ENCODE data around the gene PERM1. TPM values are rescaled to one million over a fixed set of nuclear protein-coding genes. Genes with fewer than 3 reads are reported as not detected.

Gene PERM1
- polyA plus RNA-seq, 1 donor (not counting 4 experiments of a cell fraction or from before 2014, with no cell fraction given), result not detected

DNA sequence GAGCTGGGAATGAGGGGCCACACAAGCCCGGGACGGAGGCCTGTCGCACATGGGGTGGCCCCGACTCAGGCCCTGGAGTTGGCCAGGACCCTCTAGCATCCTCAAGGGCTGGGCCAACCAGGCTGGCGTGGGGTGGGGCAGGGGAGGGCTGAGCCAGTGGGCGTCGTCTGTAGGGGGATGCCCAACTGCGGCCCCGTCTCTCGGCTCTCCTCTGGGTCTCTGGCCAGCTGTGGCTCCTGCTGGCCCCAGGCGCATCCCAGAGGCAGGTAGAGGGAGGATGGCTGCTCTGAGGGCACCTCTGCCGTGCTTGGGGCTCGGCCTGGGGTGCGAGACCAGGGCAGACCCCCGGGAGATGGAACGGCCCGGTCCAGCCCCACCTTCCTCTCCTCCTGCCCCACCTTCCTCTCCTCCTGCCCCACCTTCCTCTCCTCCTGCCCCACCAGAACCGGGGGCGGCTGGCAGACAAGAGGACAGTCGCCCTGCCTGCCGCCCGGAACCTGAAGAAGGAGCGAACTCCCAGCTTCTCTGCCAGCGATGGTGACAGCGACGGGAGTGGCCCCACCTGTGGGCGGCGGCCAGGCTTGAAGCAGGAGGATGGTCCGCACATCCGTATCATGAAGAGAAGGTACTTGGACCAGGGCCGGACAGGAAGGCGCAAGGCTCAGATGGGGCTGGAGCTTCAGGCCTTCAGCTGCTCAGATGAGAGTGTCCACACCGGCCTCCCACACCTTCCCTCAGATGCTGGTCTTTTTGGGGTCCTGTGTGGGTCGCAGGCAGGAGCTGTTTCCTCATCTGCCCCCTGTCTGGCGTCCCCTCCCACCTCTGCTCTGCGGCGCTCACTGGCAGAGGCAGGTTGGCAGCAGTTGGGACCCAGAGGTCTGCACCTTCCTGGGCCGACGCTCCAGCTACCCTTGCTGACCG is 51.9 kb downstream of the PERM1 start:
- TF ChIP-seq CTCF (optimal IDR thresholded peaks at IDR 0.05 in 1 of 3, IDR thresholded peaks at IDR 0.05 in 1 of 3, conservative IDR thresholded peaks at IDR 0.05 in 1 of 3; ENCODE audit: extremely low read depth in 1 of 3, insufficient read depth in 2 of 3, low read length in 3 of 3) (no peak), EZH2 (IDR thresholded peaks at IDR 0.05; ENCODE audit: low read length) (peak; percentile 72)
- no peak for DNase-seq (ENCODE audit: low read depth, low spot score)
- no peak overlapping the region for H3K4me2 ChIP-seq (ENCODE audit: control insufficient read depth, extremely low read depth, insufficient read depth, low read depth, low read length)
- dilution Hi-C loops (cut with MboI; ENCODE audit: extremely low pct_ligation_motif_present, low sequenced_read_pairs), result no loop called here
- H3K36me3 ChIP-seq (ENCODE audit: control insufficient read depth in 2 of 2, extremely low read depth in 1 of 2, insufficient read depth in 2 of 2, low read length in 2 of 2), result no peaks in the 10 kb centered on the region
- peaks cover 7% of the 10 kb centered on the region for H4K20me1 ChIP-seq (ENCODE audit: control insufficient read depth, extremely low read depth, insufficient read depth, low read length)
- no peak overlapping the region for H3K27ac ChIP-seq (ENCODE audit: control insufficient read depth, insufficient read depth, low read length)
- FAIRE-seq, result no peak
- H3K4me3 ChIP-seq (ENCODE audit: control insufficient read depth in 2 of 3, extremely low read depth in 1 of 3, insufficient read depth in 2 of 3, low read depth in 1 of 3, low read length in 3 of 3), result no peak overlapping the region
- H3K9me1 ChIP-seq (ENCODE audit: control insufficient read depth, extremely low read depth, insufficient read depth, low read length), result no peaks in the 10 kb centered on the region
- no peaks in the 10 kb centered on the region for H3K4me1 ChIP-seq (ENCODE audit: control insufficient read depth, extremely low read depth, insufficient read depth, low read length)
- H3K9me3 ChIP-seq (ENCODE audit: control insufficient read depth, low read depth, low read length), result no peaks in the 10 kb centered on the region
- H2AFZ ChIP-seq (ENCODE audit: control insufficient read depth, low read length), result no peak overlapping the region
- no peaks in the 10 kb centered on the region for H3K79me2 ChIP-seq (ENCODE audit: control insufficient read depth, insufficient read depth, low read length)
- H3K27me3 ChIP-seq (ENCODE audit: control insufficient read depth, extremely low read depth, insufficient read depth, low read length), result peaks cover 90% of the 10 kb centered on the region
- H3K9ac ChIP-seq (ENCODE audit: control insufficient read depth, extremely low read depth, insufficient read depth, low read length), result no peak overlapping the region

DNA sequence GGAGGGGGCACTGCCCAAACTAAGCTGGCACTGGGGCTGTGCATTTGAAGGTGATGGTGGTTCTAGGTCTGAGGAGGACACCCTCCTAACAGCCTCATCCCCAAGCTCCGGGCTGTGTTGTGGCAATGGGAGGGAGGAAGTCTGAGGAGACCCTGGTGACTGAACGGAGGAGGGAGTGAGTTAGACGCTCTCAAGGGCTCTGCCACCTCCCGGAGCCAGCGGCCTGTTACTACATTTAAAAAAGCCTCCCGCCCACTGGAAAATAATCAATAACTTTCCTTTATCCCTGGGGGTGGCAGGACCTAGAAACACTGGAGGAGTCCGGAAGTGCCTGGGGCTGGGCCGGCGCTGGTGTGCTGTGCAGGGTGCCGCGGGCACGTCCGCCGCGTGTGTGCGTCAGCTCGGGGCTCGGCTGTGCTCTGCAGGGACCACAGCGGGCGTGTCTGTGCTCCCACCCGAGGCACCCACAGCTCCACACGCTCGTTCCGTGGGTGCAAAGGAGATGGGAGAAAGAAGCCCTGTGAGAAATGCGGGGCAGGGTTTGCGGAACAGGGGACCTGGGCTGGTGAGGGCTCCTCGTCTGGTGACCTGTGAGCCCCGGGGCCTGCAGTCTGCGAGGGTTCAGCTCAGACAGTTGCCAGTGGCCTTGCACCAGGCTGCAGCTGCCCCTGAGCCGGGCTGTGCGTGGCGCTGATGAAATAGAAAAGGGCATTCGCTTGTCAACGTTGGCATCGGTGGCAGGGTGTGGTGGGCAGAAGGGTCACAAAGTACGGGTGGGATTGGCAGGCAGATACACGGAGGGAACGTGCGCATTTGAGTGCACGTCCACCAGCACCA is 52.9 kb downstream of the PERM1 start:
- Histone ChIP-seq H3K79me2 (ENCODE audit: control insufficient read depth, insufficient read depth, low read length) (no peaks in the 10 kb centered on the region), H3K27ac (ENCODE audit: control insufficient read depth, insufficient read depth, low read length) (no peak overlapping the region), H3K27me3 (ENCODE audit: control insufficient read depth, extremely low read depth, insufficient read depth, low read length) (peaks cover 95% of the 10 kb centered on the region), H3K4me3 (ENCODE audit: control insufficient read depth in 2 of 3, extremely low read depth in 1 of 3, insufficient read depth in 2 of 3, low read depth in 1 of 3, low read length in 3 of 3) (no peak overlapping the region), H3K4me2 (ENCODE audit: control insufficient read depth, extremely low read depth, insufficient read depth, low read depth, low read length) (no peak overlapping the region), H3K9ac (ENCODE audit: control insufficient read depth, extremely low read depth, insufficient read depth, low read length) (no peak overlapping the region), H3K4me1 (ENCODE audit: control insufficient read depth, extremely low read depth, insufficient read depth, low read length) (no peaks in the 10 kb centered on the region), H3K9me1 (ENCODE audit: control insufficient read depth, extremely low read depth, insufficient read depth, low read length) (no peaks in the 10 kb centered on the region), H4K20me1 (ENCODE audit: control insufficient read depth, extremely low read depth, insufficient read depth, low read length) (peaks cover 7% of the 10 kb centered on the region), H2AFZ (ENCODE audit: control insufficient read depth, low read length) (no peak overlapping the region), H3K9me3 (ENCODE audit: control insufficient read depth, low read depth, low read length) (no peaks in the 10 kb centered on the region), H3K36me3 (ENCODE audit: control insufficient read depth in 2 of 2, extremely low read depth in 1 of 2, insufficient read depth in 2 of 2, low read length in 2 of 2) (no peaks in the 10 kb centered on the region)
- FAIRE-seq, result no peak
- DNase-seq (ENCODE audit: low read depth, low spot score), result no peak
- dilution Hi-C loops (cut with MboI; ENCODE audit: extremely low pct_ligation_motif_present, low sequenced_read_pairs), result no loop called here
- TF ChIP-seq CTCF (optimal IDR thresholded peaks at IDR 0.05 in 1 of 3, IDR thresholded peaks at IDR 0.05 in 1 of 3, conservative IDR thresholded peaks at IDR 0.05 in 1 of 3; ENCODE audit: extremely low read depth in 1 of 3, insufficient read depth in 2 of 3, low read length in 3 of 3) (no peak), EZH2 (IDR thresholded peaks at IDR 0.05; ENCODE audit: low read length) (peak; percentile 60)

Data from keratinocyte (primary cell).